ENCODE results near the gene BCL7A. TPM values are rescaled to one million over a fixed set of nuclear protein-coding genes. Genes with fewer than 3 reads are reported as not detected.

The BCL7A gene
- total and polyA plus RNA-seq, 9 of the 15 experiments (the other 6 are each of a cell fraction or from before 2014, with no cell fraction given), result 0.25 to 21.9 (median 14.9) TPM

DNA sequence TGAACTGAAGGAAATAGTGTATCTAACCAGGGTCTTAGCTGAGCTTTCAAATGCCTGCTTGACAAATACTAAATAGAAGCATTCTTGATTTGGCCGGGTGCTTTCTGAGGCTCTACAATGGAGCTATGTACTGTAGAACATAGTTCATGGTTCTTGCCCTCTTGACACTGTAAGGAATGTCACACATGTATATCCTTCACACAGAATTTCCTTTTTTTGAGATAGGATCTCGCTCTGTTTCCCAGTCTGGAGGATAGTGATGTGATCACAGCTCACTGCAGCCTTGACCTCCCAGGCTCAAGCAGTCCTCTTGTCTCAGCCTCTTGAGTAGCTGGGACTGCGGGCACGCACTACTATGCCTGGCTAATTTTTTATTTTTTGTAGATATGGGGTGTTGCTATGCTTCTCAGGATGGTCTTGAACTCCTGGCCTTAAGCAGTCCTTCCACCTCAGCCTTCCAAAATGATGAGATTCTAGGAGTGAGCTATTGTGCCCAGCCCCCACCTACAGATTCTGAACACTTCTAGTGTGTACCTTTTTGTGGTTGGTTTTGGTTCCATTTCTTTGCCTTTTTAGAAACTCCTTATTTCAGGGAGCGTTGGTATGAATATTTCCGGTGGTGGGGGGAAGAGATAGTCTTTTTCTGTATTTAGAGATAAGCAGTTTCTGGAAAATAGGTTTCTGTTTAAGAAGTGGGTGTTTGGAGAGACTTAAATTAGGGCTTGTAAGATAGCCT lies 61.1 kb downstream of the BCL7A start (continued):
- TF ChIP-seq, protein P1, sequence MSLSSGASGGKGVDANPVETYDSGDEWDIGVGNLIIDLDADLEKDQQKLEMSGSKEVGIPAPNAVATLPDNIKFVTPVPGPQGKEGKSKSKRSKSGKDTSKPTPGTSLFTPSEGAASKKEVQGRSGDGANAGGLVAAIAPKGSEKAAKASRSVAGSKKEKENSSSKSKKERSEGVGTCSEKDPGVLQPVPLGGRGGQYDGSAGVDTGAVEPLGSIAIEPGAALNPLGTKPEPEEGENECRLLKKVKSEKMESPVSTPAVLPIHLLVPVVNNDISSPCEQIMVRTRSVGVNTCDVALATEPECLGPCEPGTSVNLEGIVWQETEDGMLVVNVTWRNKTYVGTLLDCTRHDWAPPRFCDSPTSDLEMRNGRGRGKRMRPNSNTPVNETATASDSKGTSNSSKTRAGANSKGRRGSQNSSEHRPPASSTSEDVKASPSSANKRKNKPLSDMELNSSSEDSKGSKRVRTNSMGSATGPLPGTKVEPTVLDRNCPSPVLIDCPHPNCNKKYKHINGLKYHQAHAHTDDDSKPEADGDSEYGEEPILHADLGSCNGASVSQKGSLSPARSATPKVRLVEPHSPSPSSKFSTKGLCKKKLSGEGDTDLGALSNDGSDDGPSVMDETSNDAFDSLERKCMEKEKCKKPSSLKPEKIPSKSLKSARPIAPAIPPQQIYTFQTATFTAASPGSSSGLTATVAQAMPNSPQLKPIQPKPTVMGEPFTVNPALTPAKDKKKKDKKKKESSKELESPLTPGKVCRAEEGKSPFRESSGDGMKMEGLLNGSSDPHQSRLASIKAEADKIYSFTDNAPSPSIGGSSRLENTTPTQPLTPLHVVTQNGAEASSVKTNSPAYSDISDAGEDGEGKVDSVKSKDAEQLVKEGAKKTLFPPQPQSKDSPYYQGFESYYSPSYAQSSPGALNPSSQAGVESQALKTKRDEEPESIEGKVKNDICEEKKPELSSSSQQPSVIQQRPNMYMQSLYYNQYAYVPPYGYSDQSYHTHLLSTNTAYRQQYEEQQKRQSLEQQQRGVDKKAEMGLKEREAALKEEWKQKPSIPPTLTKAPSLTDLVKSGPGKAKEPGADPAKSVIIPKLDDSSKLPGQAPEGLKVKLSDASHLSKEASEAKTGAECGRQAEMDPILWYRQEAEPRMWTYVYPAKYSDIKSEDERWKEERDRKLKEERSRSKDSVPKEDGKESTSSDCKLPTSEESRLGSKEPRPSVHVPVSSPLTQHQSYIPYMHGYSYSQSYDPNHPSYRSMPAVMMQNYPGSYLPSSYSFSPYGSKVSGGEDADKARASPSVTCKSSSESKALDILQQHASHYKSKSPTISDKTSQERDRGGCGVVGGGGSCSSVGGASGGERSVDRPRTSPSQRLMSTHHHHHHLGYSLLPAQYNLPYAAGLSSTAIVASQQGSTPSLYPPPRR (CRISPR knock-in tag; IDR thresholded peaks at IDR 0.05; ENCODE audit: borderline replicate concordance), result no peak
- TF ChIP-seq YBX1 (IDR thresholded peaks at IDR 0.05), result no peak
- TF ChIP-seq, protein P2, sequence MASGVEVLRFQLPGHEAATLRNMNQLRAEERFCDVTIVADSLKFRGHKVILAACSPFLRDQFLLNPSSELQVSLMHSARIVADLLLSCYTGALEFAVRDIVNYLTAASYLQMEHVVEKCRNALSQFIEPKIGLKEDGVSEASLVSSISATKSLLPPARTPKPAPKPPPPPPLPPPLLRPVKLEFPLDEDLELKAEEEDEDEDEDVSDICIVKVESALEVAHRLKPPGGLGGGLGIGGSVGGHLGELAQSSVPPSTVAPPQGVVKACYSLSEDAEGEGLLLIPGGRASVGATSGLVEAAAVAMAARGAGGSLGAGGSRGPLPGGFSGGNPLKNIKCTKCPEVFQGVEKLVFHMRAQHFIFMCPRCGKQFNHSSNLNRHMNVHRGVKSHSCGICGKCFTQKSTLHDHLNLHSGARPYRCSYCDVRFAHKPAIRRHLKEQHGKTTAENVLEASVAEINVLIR (CRISPR knock-in tag; IDR thresholded peaks at IDR 0.05), result no peak
- TF ChIP-seq DDX20 (tag; IDR thresholded peaks at IDR 0.05; ENCODE audit: low read depth), result no peak
- no peak for TF ChIP-seq SAFB (IDR thresholded peaks at IDR 0.05; ENCODE audit: borderline replicate concordance, low read depth, low read length)
- TF ChIP-seq, protein P3, sequence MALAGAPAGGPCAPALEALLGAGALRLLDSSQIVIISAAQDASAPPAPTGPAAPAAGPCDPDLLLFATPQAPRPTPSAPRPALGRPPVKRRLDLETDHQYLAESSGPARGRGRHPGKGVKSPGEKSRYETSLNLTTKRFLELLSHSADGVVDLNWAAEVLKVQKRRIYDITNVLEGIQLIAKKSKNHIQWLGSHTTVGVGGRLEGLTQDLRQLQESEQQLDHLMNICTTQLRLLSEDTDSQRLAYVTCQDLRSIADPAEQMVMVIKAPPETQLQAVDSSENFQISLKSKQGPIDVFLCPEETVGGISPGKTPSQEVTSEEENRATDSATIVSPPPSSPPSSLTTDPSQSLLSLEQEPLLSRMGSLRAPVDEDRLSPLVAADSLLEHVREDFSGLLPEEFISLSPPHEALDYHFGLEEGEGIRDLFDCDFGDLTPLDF (CRISPR knock-in tag; IDR thresholded peaks at IDR 0.05), result no peak
- TF ChIP-seq GATA2 (CRISPR knock-in tag; IDR thresholded peaks at IDR 0.05), result no peak
- no peak for TF ChIP-seq JUN (IDR thresholded peaks at IDR 0.05; ENCODE audit: borderline replicate concordance, low read depth, low read length)
- no peak for TF ChIP-seq JUN (CRISPR knock-in tag; IDR thresholded peaks at IDR 0.05; ENCODE audit: borderline replicate concordance)
- TF ChIP-seq BCOR (IDR thresholded peaks at IDR 0.05), result no peak
- TF ChIP-seq MYC (IDR thresholded peaks at IDR 0.05; ENCODE audit: low read depth, low read length), result no peak; the same call in 1 of the 2 replicates
- no peak for TF ChIP-seq MYC (CRISPR knock-in tag; IDR thresholded peaks at IDR 0.05; ENCODE audit: borderline replicate concordance, low read depth)
- no peak for TF ChIP-seq NCOA6 (IDR thresholded peaks at IDR 0.05)
- no peak for TF ChIP-seq MTA2 (IDR thresholded peaks at IDR 0.05; ENCODE audit: low read depth)
- no peak for TF ChIP-seq POLR2B (IDR thresholded peaks at IDR 0.05; ENCODE audit: low read depth, partially characterized antibody)
- TF ChIP-seq ZNF699 (CRISPR knock-in tag; IDR thresholded peaks at IDR 0.05; ENCODE audit: insufficient replicate concordance), result no peak
- TF ChIP-seq PHF8 (IDR thresholded peaks at IDR 0.05; ENCODE audit: borderline replicate concordance, low read length), result no peak
- no peak for TF ChIP-seq CBX2 (IDR thresholded peaks at IDR 0.05; ENCODE audit: insufficient read depth, low read length, poor library complexity, severe bottlenecking)
- peak in 1 of 2 experiments; percentile 66; a peak in 2 of 4 replicates for TF ChIP-seq MAZ (CRISPR knock-in tag; conservative IDR thresholded peaks at IDR 0.05 in 1 of 2, IDR thresholded peaks at IDR 0.05 in 1 of 2)
- no peak for TF ChIP-seq CEBPB (tag; IDR thresholded peaks at IDR 0.05)
- TF ChIP-seq HNRNPL (IDR thresholded peaks at IDR 0.05; ENCODE audit: low read depth, low read length), result no peak
